Neural progenitor cell (in vitro differentiated cells): Measurements from ENCODE around the gene LMAN2. TPM values are rescaled to one million over a fixed set of nuclear protein-coding genes. Genes with fewer than 3 reads are reported as not detected.
A peak's percentile ranks its signal among the peaks of the same experiment; 100 is the strongest.

ENCODE experiments used
- DNase-seq: peaks from one replicate; pipeline ENCODE4 v3.0.0-alpha.2; 2016; ENCODE audit warnings: low spot score
- H2AFZ ChIP-seq: fragments of 200-600 bp; sonication (generic); replicated peaks from 2 replicates; pipeline ENCODE4 v1.6.1; 2016; ENCODE audit warnings: antibody characterized with exemption
- H3F3A ChIP-seq: fragments of 200-600 bp; sonication (generic); 2 replicates; pipeline ENCODE4 v1.6.1; 2016; ENCODE audit warnings: antibody characterized with exemption, low read depth
- H3K27ac ChIP-seq: fragments of 200-600 bp; sonication (generic); 2 replicates; pipeline ENCODE4 v1.5.1; 2016; ENCODE audit warnings: mild to moderate bottlenecking
- H3K27me3 ChIP-seq: fragments of 200-600 bp; sonication (generic); 2 replicates; pipeline ENCODE4 v1.6.1; 2016; ENCODE audit warnings: mild to moderate bottlenecking, moderate library complexity
- H3K36me3 ChIP-seq: fragments of 200-600 bp; sonication (generic); 2 replicates; pipeline ENCODE4 v1.5.1; 2016
- H3K4me1 ChIP-seq: fragments of 200-600 bp; sonication (generic); 2 replicates; pipeline ENCODE4 v1.6.1; 2016; ENCODE audit warnings: mixed run types
- H3K4me2 ChIP-seq: fragments of 200-600 bp; sonication (generic); 2 replicates; pipeline ENCODE4 v1.6.1; 2016
- H3K4me3 ChIP-seq: fragments of 200-600 bp; sonication (generic); 2 replicates; pipeline ENCODE4 v1.5.1; 2016
- H3K79me2 ChIP-seq: fragments of 200-600 bp; sonication (generic); 2 replicates; pipeline ENCODE4 v1.6.1; 2016; ENCODE audit warnings: low read depth
- H3K9ac ChIP-seq: fragments of 200-600 bp; sonication (generic); 2 replicates; pipeline ENCODE4 v1.6.1; 2016
- H3K9me3 ChIP-seq: fragments of 200-600 bp; sonication (generic); 2 replicates; pipeline ENCODE4 v1.5.1; 2016; ENCODE audit warnings: low read depth
- H4K20me1 ChIP-seq: fragments of 200-600 bp; sonication (generic); 2 replicates; pipeline ENCODE4 v1.6.1; 2016; ENCODE audit warnings: low read depth
- H3K27ac Mint-ChIP-seq: 3 replicates; pipeline ENCODE4 v1.8.0; 2021; ENCODE audit warnings: mixed read lengths
- H3K27me3 Mint-ChIP-seq: 2 replicates; pipeline ENCODE4 v1.8.0; 2022; ENCODE audit warnings: low read depth, mild to moderate bottlenecking, inconsistent platforms, moderate library complexity, mixed read lengths; ENCODE audit not compliant: insufficient read depth
- H3K36me3 Mint-ChIP-seq: 3 replicates; pipeline ENCODE4 v1.8.0; 2021; ENCODE audit warnings: mixed read lengths
- H3K4me1 Mint-ChIP-seq: 3 replicates; pipeline ENCODE4 v1.8.0; 2021; ENCODE audit warnings: mixed read lengths
- H3K4me3 Mint-ChIP-seq: 3 replicates; pipeline ENCODE4 v1.8.0; 2021; ENCODE audit warnings: mild to moderate bottlenecking, moderate library complexity, mixed read lengths
- H3K9me3 Mint-ChIP-seq: 3 replicates; pipeline ENCODE4 v1.8.0; 2020; ENCODE audit warnings: mixed read lengths
- CTCF ChIP-seq: fragments of 200-600 bp; sonication (generic); IDR thresholded peaks from 2 replicates; pipeline ENCODE4 v1.5.1; 2017; ENCODE audit warnings: antibody characterized with exemption, mild to moderate bottlenecking
- EZH2 ChIP-seq: fragments of 200-600 bp; sonication (generic); IDR thresholded peaks from 2 replicates; pipeline ENCODE4 v1.6.1; 2017; ENCODE audit warnings: antibody characterized with exemption, mild to moderate bottlenecking, moderate library complexity
- EZH2phosphoT487 ChIP-seq: fragments of 200-600 bp; sonication (generic); IDR thresholded peaks from 2 replicates; pipeline ENCODE4 v1.6.1; 2017; ENCODE audit warnings: antibody characterized with exemption
- total RNA-seq: library from RNA; depleted of rRNA; stranded (reverse); fragments of >200 nt; gene quantifications from 2 replicates; pipeline ENCODE4 v1.2.3, GENCODE V29; 2015; ENCODE audit warnings: low replicate concordance

Gene LMAN2
- total RNA-seq, 1 donor from 2014 or later: 96.5 TPM

- Histone ChIP-seq H3K79me2 (no peaks in the 10 kb centered on the region), H3K27me3 (no peaks in the 10 kb centered on the region), H3K4me1 (no peaks in the 10 kb centered on the region), H3K4me3 (no peak overlapping the region), H3K36me3 (peaks cover 10% of the 10 kb centered on the region), H3K9ac (no peak overlapping the region), H3K4me2 (no peak overlapping the region), H3F3A (peaks cover 50% of the 10 kb centered on the region), H4K20me1 (peaks cover 45% of the 10 kb centered on the region), H3K27ac (no peak overlapping the region), H3K9me3 (no peaks in the 10 kb centered on the region), H2AFZ (no peak overlapping the region)
- no peaks in the 10 kb centered on the region for H3K9me3 Mint-ChIP-seq
- peaks cover 25% of the 10 kb centered on the region for H3K36me3 Mint-ChIP-seq
- no peak for DNase-seq
- H3K4me1 Mint-ChIP-seq: peaks cover 7% of the 10 kb centered on the region
- no peak for TF ChIP-seq EZH2
- TF ChIP-seq CTCF: no peak
- no peak for TF ChIP-seq EZH2phosphoT487
- H3K27me3 Mint-ChIP-seq: peaks cover 8% of the 10 kb centered on the region
- no peak overlapping the region for H3K4me3 Mint-ChIP-seq
- H3K27ac Mint-ChIP-seq: peak overlapping the region; percentile 46
These were observed 54.9 kb downstream of the LMAN2 start for GRCh38 chr5:177296581-177296980.

DNA sequence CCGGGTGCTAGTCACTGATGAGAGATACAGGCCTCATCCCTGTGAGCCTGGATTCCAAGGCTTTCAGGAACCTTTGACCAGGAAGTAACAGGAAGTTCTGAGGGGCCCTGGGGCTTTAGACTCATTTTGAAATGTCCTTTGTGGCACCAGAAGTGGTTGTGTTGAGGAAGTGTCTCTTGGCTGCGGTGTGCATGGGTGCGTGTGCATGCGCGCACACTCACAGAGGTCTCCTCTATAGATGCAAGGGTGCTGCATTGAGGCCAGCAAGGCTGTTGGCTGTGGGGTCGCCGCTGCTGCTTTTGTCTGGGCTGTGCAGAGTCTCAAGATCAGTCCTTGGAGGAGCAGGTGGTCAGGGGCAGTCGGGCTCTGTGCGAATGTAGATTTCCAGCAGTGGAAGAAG lies 55.5 kb downstream of the LMAN2 start:
- H3K27ac ChIP-seq: no peak overlapping the region

GRCh38 chr5:177294632-177295031 lies 56.8 kb downstream of the LMAN2 start:
- peaks cover 26% of the 10 kb centered on the region for H3K36me3 Mint-ChIP-seq
- H3K27me3 Mint-ChIP-seq: peaks cover 8% of the 10 kb centered on the region
- no peaks in the 10 kb centered on the region for H3K4me1 Mint-ChIP-seq
- Histone ChIP-seq H3K36me3 (peaks cover 14% of the 10 kb centered on the region), H3F3A (peaks cover 33% of the 10 kb centered on the region), H3K27ac (no peak overlapping the region), H3K4me2 (no peak overlapping the region), H3K9me3 (no peaks in the 10 kb centered on the region), H3K27me3 (no peaks in the 10 kb centered on the region), H4K20me1 (peaks cover 43% of the 10 kb centered on the region), H2AFZ (no peak overlapping the region), H3K4me3 (no peak overlapping the region), H3K4me1 (no peaks in the 10 kb centered on the region), H3K9ac (no peak overlapping the region), H3K79me2 (no peaks in the 10 kb centered on the region)
- H3K4me3 Mint-ChIP-seq: no peak overlapping the region
- H3K9me3 Mint-ChIP-seq: no peaks in the 10 kb centered on the region
- DNase-seq: no peak
- no peak for TF ChIP-seq EZH2phosphoT487
- TF ChIP-seq EZH2: no peak
- no peak for TF ChIP-seq CTCF
- H3K27ac Mint-ChIP-seq: no peak overlapping the region

More for the DNA sequence above, 55.5 kb downstream of the LMAN2 start:
- TF ChIP-seq EZH2phosphoT487 (no peak), EZH2 (no peak)
- Mint-ChIP-seq H3K27me3 (peaks cover 8% of the 10 kb centered on the region), H3K36me3 (peaks cover 24% of the 10 kb centered on the region), H3K9me3 (no peaks in the 10 kb centered on the region), H3K4me3 (no peak overlapping the region), H3K27ac (peak overlapping the region; percentile 57), H3K4me1 (peaks cover 5% of the 10 kb centered on the region)
- no peak overlapping the region for H3K4me2 ChIP-seq
- H3F3A ChIP-seq: peaks cover 43% of the 10 kb centered on the region
- H3K9ac ChIP-seq: no peak overlapping the region
- no peak overlapping the region for H3K4me3 ChIP-seq
- no peak overlapping the region for H2AFZ ChIP-seq
- no peaks in the 10 kb centered on the region for H3K27me3 ChIP-seq
- no peaks in the 10 kb centered on the region for H3K79me2 ChIP-seq
- DNase-seq: no peak
- peaks cover 10% of the 10 kb centered on the region for H3K36me3 ChIP-seq
- H4K20me1 ChIP-seq: peaks cover 45% of the 10 kb centered on the region
- H3K4me1 ChIP-seq: no peaks in the 10 kb centered on the region
- no peaks in the 10 kb centered on the region for H3K9me3 ChIP-seq

GRCh38 chr5:177293819-177294581 lies 57.5 kb downstream of the LMAN2 start:
- H3K36me3 ChIP-seq: peaks cover 19% of the 10 kb centered on the region

More at GRCh38 chr5:177293819-177294581, 57.5 kb downstream of the LMAN2 start:
- no peak overlapping the region for H3K9ac ChIP-seq
- H3K9me3 Mint-ChIP-seq: no peaks in the 10 kb centered on the region
- no peak overlapping the region for H3K27ac ChIP-seq
- DNase-seq: no peak
- H3F3A ChIP-seq: peaks cover 26% of the 10 kb centered on the region
- H3K4me3 ChIP-seq: no peak overlapping the region
- H3K27ac Mint-ChIP-seq: no peak overlapping the region
- no peaks in the 10 kb centered on the region for H3K79me2 ChIP-seq
- H3K4me1 Mint-ChIP-seq: no peaks in the 10 kb centered on the region
- H3K36me3 Mint-ChIP-seq: peaks cover 29% of the 10 kb centered on the region
- no peaks in the 10 kb centered on the region for H3K9me3 ChIP-seq
- H3K4me2 ChIP-seq: no peak overlapping the region
- H3K27me3 ChIP-seq: no peaks in the 10 kb centered on the region
- no peak for TF ChIP-seq EZH2
- TF ChIP-seq CTCF: no peak
- no peak for TF ChIP-seq EZH2phosphoT487
- no peaks in the 10 kb centered on the region for H3K4me1 ChIP-seq
- no peak overlapping the region for H3K4me3 Mint-ChIP-seq
- peaks cover 8% of the 10 kb centered on the region for H3K27me3 Mint-ChIP-seq
- H4K20me1 ChIP-seq: peaks cover 37% of the 10 kb centered on the region
- no peak overlapping the region for H2AFZ ChIP-seq
